MCF 10A (cell line): ENCODE measurements around the gene ARHGAP15. TPM values are rescaled to one million over a fixed set of nuclear protein-coding genes. Genes with fewer than 3 reads are reported as not detected.

ENCODE experiments used
- BruUV-seq: library from RNA; stranded (reverse); fragments of 400-500 nt; replicated peaks from 2 replicates; lab custom pipeline; 2021; lab: Mats Ljungman, UMichigan
- CTCF ChIA-PET: fragments of 300-600 bp; sonication (Branson Sonifier 250); formaldehyde crosslinking; extraction: SDS; loops from one replicate; lab custom pipeline; 2021; ENCODE audit warnings: antibody characterized with exemption, inconsistent platforms; lab: Yijun Ruan, JAX
- POLR2A ChIA-PET: fragments of 300-600, 350-650 bp; sonication (Branson Sonifier 250); formaldehyde crosslinking; extraction: SDS; loops from one replicate; lab custom pipeline; 2020; ENCODE audit warnings: antibody characterized with exemption, inconsistent platforms; lab: Yijun Ruan, JAX
- DNase-seq: peaks from one replicate; pipeline ENCODE4 v3.0.0-alpha.2; 2018; ENCODE audit not compliant: unreplicated experiment
- H3K27ac Mint-ChIP-seq: one replicate; pipeline ENCODE4 v1.8.0; 2022; ENCODE audit warnings: mild to moderate bottlenecking, low read depth, mixed read lengths; ENCODE audit not compliant: unreplicated experiment
- H3K27me3 Mint-ChIP-seq: one replicate; pipeline ENCODE4 v1.8.0; 2022; ENCODE audit warnings: mixed read lengths; ENCODE audit not compliant: insufficient read depth, unreplicated experiment
- H3K36me3 Mint-ChIP-seq: one replicate; pipeline ENCODE4 v1.8.0; 2022; ENCODE audit warnings: mild to moderate bottlenecking, moderate library complexity, mixed read lengths; ENCODE audit not compliant: insufficient read depth, unreplicated experiment
- H3K4me1 Mint-ChIP-seq: one replicate; pipeline ENCODE4 v1.8.0; 2022; ENCODE audit warnings: mixed read lengths; ENCODE audit not compliant: insufficient read depth, unreplicated experiment
- H3K4me3 Mint-ChIP-seq: one replicate; pipeline ENCODE4 v1.8.0; 2022; ENCODE audit warnings: mild to moderate bottlenecking, moderate library complexity, mixed read lengths; ENCODE audit not compliant: unreplicated experiment
- H3K9me3 Mint-ChIP-seq: one replicate; pipeline ENCODE4 v1.8.0; 2022; ENCODE audit warnings: mixed read lengths; ENCODE audit not compliant: unreplicated experiment
- CTCF ChIP-seq: fragments of 200-600 bp; IDR thresholded peaks from one replicate; pipeline ENCODE4 v1.8.0; 2022; ENCODE audit warnings: antibody characterized with exemption, mild to moderate bottlenecking; ENCODE audit not compliant: unreplicated experiment
- intact Hi-C: fragments of 100-400 bp; cut with micrococcal nuclease; formaldehyde crosslinking; loops from 2 replicates; pipeline ENCODE4 v1.14.1; 2022
- total RNA-seq: library from RNA; stranded (reverse); gene quantifications from 2 replicates; pipeline ENCODE4 v1.2.3, GENCODE V29; 2022

Gene ARHGAP15
- total RNA-seq, 1 experiment from 2014 or later = not detected

GRCh38 chr2:143633419-143633818 lies 504.2 kb downstream of the ARHGAP15 start:
- TF ChIP-seq CTCF = no peak
- Mint-ChIP-seq H3K4me3 (no peak overlapping the region), H3K36me3 (no peaks in the 10 kb centered on the region), H3K9me3 (peaks cover 9% of the 10 kb centered on the region), H3K4me1 (no peaks in the 10 kb centered on the region), H3K27me3 (no peaks in the 10 kb centered on the region), H3K27ac (no peak overlapping the region)
- DNase-seq = no peak
- CTCF ChIA-PET = no interaction called here
- POLR2A ChIA-PET = no interaction called here
- no TSS peak for BruUV-seq
- intact Hi-C loops = no loop called here

DNA sequence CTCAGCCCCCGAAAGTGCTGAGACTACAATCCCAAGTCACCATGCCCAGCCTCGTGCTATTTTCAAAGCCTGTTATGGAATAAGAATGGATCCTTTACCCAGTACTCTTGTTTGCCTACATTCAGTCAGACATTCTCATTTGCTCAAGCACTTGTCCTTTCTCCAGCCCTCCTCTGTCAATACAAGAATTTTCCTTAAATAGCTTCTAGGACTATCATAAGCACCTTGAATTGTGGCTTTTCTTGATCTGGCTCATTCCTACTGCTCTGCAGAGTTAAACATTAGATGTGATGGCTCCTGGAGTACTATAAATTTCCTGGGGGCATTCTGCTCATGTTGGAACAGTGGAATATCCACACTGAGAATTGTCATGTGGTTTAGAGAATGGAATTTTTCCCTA lies 506.1 kb downstream of the ARHGAP15 start:
- no peak for DNase-seq
- POLR2A ChIA-PET = no interaction called here
- no peak for TF ChIP-seq CTCF
- no peaks in the 10 kb centered on the region for H3K36me3 Mint-ChIP-seq
- no peaks in the 10 kb centered on the region for H3K4me1 Mint-ChIP-seq
- peaks cover 9% of the 10 kb centered on the region for H3K9me3 Mint-ChIP-seq
- no TSS peak for BruUV-seq
- H3K4me3 Mint-ChIP-seq = no peak overlapping the region
- CTCF ChIA-PET = interaction anchor here (0.9 kb wide), 2 partner anchors 52 to 84 kb away, joined by 3 read pairs; no protein-coding TSS in a partner anchor
- H3K27me3 Mint-ChIP-seq = no peaks in the 10 kb centered on the region
- intact Hi-C loops = no loop called here
- H3K27ac Mint-ChIP-seq = no peak overlapping the region

GRCh38 chr2:143635936-143636335 lies 506.7 kb downstream of the ARHGAP15 start:
- no peak overlapping the region for H3K4me3 Mint-ChIP-seq

GRCh38 chr2:143640826-143641225 lies 511.6 kb downstream of the ARHGAP15 start:
- ChIA-PET POLR2A (no interaction called here), CTCF (no interaction called here)
- Mint-ChIP-seq H3K27ac (no peak overlapping the region), H3K4me1 (no peaks in the 10 kb centered on the region), H3K36me3 (no peaks in the 10 kb centered on the region), H3K9me3 (peaks cover 9% of the 10 kb centered on the region), H3K4me3 (no peak overlapping the region), H3K27me3 (no peaks in the 10 kb centered on the region)
- BruUV-seq = no TSS peak
- no peak for TF ChIP-seq CTCF
- no peak for DNase-seq
- intact Hi-C loops = no loop called here

More at GRCh38 chr2:143635936-143636335, 506.7 kb downstream of the ARHGAP15 start:
- H3K27me3 Mint-ChIP-seq = no peaks in the 10 kb centered on the region
- no peaks in the 10 kb centered on the region for H3K36me3 Mint-ChIP-seq
- peaks cover 9% of the 10 kb centered on the region for H3K9me3 Mint-ChIP-seq
- no peak overlapping the region for H3K27ac Mint-ChIP-seq
- BruUV-seq = no TSS peak
- H3K4me1 Mint-ChIP-seq = no peaks in the 10 kb centered on the region
- TF ChIP-seq CTCF = no peak
- ChIA-PET CTCF (no interaction called here), POLR2A (no interaction called here)
- no peak for DNase-seq
- intact Hi-C loops = no loop called here
